GM23248 (cell line): ENCODE results near the gene CD8B2.

ENCODE experiments used
- EZH2 ChIP-seq: fragments of 200-600 bp; sonication (generic); IDR thresholded peaks from 2 replicates; pipeline ENCODE4 v1.6.1; 2018; ENCODE audit warnings: antibody characterized with exemption, mild to moderate bottlenecking; ENCODE audit not compliant: insufficient read depth, poor library complexity, severe bottlenecking
- EZH2phosphoT487 ChIP-seq: fragments of 200-600 bp; sonication (generic); IDR thresholded peaks from 2 replicates; pipeline ENCODE4 v1.6.1; 2018; ENCODE audit warnings: antibody characterized with exemption, moderate library complexity, mild to moderate bottlenecking, low read depth; ENCODE audit not compliant: insufficient read depth

DNA sequence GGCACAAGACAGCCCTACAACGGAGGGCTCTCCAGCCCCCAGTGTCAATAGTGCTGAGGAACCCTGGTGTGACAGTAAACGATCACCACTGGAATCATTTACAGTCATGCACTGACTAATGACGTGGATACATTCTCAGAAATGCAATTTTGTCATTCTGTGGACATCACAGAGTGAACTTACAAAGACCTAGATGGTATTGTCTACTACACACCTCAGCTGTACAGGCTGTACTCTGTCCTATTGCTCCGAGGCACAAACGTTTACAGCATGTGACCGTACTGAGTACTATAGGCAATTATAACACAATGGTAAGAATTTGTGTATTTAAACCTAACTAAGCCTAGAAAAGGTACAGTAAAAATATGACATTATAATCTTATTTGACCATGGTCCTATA lies 67.2 kb downstream of the CD8B2 start:
- TF ChIP-seq EZH2phosphoT487 (no peak), EZH2 (no peak)
